H9 (cell line): ENCODE data around the gene PSMB3. TPM values are rescaled to one million over a fixed set of nuclear protein-coding genes. Genes with fewer than 3 reads are reported as not detected.
A peak's percentile ranks its signal among the peaks of the same experiment; 100 is the strongest.

Experiments
- DNase-seq: peaks from one replicate; pipeline ENCODE4 v3.0.0-alpha.2; 2017
- H2AFZ ChIP-seq: one replicate; pipeline ENCODE4 v1.6.1; 2013; ENCODE audit warnings: mild to moderate bottlenecking, low read length, control low read depth, moderate library complexity
- H2AK5ac ChIP-seq: 2 replicates; pipeline ENCODE4 v1.6.1; 2013; ENCODE audit warnings: low read length, control low read depth, mixed read lengths; ENCODE audit not compliant: insufficient read length
- H2BK120ac ChIP-seq: one replicate; pipeline ENCODE4 v1.6.1; 2013; ENCODE audit warnings: low read depth, mild to moderate bottlenecking, low read length, control low read depth, inconsistent platforms; ENCODE audit not compliant: poor library complexity, severe bottlenecking
- H2BK12ac ChIP-seq: 2 replicates; pipeline ENCODE4 v1.6.1; 2013; ENCODE audit warnings: low read length, control low read depth, mixed read lengths, low read depth; ENCODE audit not compliant: insufficient read length
- H2BK15ac ChIP-seq: 2 replicates; pipeline ENCODE4 v1.6.1; 2013; ENCODE audit warnings: low read depth, low read length, control low read depth
- H2BK20ac ChIP-seq: one replicate; pipeline ENCODE4 v1.6.1; 2013; ENCODE audit warnings: low read depth, mild to moderate bottlenecking, low read length, control low read depth, inconsistent platforms; ENCODE audit not compliant: poor library complexity, severe bottlenecking
- H2BK5ac ChIP-seq: 2 replicates; pipeline ENCODE4 v1.6.1; 2013; ENCODE audit warnings: low read length, control low read depth, mixed read lengths; ENCODE audit not compliant: insufficient read length
- H3K14ac ChIP-seq: 2 replicates; pipeline ENCODE4 v1.6.1; 2013; ENCODE audit warnings: low read length, control low read depth; ENCODE audit not compliant: insufficient read depth
- H3K18ac ChIP-seq: 2 replicates; pipeline ENCODE4 v1.6.1; 2013; ENCODE audit warnings: low read depth, mild to moderate bottlenecking, mixed read lengths, low read length, control low read depth; ENCODE audit not compliant: insufficient read length
- H3K23ac ChIP-seq: 2 replicates; pipeline ENCODE4 v1.6.1; 2013; ENCODE audit warnings: low read length, control low read depth, mixed read lengths, low read depth; ENCODE audit not compliant: insufficient read length
- H3K23me2 ChIP-seq: 2 replicates; pipeline ENCODE4 v1.6.1; 2013; ENCODE audit warnings: low read depth, mild to moderate bottlenecking, mixed read lengths, low read length, control low read depth; ENCODE audit not compliant: insufficient read length, poor library complexity, severe bottlenecking
- H3K27ac ChIP-seq: 2 replicates; pipeline ENCODE4 v1.5.1; 2013; ENCODE audit warnings: low read length, control low read depth, mixed read lengths, low read depth; ENCODE audit not compliant: insufficient read length
- H3K27me3 ChIP-seq: 2 replicates; pipeline ENCODE4 v1.6.1; 2013; ENCODE audit warnings: low read length, control low read depth, inconsistent platforms; ENCODE audit not compliant: insufficient read depth
- H3K4ac ChIP-seq: 2 replicates; pipeline ENCODE4 v1.6.1; 2013; ENCODE audit warnings: low read depth, mild to moderate bottlenecking, control low read depth, inconsistent platforms, low read length, moderate library complexity
- H3K4me1 ChIP-seq: 2 replicates; pipeline ENCODE4 v1.6.1; 2013; ENCODE audit warnings: low read length, control low read depth, inconsistent platforms; ENCODE audit not compliant: insufficient read depth
- H3K4me2 ChIP-seq: 2 replicates; pipeline ENCODE4 v1.6.1; 2013; ENCODE audit warnings: low read length, control low read depth, mixed read lengths; ENCODE audit not compliant: insufficient read length, insufficient read depth
- H3K56ac ChIP-seq: 2 replicates; pipeline ENCODE4 v1.6.1; 2013; ENCODE audit warnings: low read depth, mild to moderate bottlenecking, mixed read lengths, low read length, control low read depth; ENCODE audit not compliant: insufficient read length
- H3K79me1 ChIP-seq: 2 replicates; pipeline ENCODE4 v1.6.1; 2013; ENCODE audit warnings: low read depth, mild to moderate bottlenecking, moderate library complexity, low read length, control low read depth, inconsistent platforms; ENCODE audit not compliant: insufficient read depth, poor library complexity, severe bottlenecking
- H3K79me2 ChIP-seq: 2 replicates; pipeline ENCODE4 v1.6.1; 2013; ENCODE audit warnings: low read length, control low read depth, inconsistent platforms; ENCODE audit not compliant: insufficient read depth
- H3K9ac ChIP-seq: 2 replicates; pipeline ENCODE4 v1.6.1; 2013; ENCODE audit warnings: low read length, control low read depth, mixed read lengths; ENCODE audit not compliant: insufficient read length; ENCODE audit errors: extremely low read depth
- H3K9me3 ChIP-seq: one replicate; pipeline ENCODE4 v1.6.1; 2013; ENCODE audit warnings: low read depth, low read length, inconsistent platforms; ENCODE audit not compliant: control insufficient read depth
- H3T11ph ChIP-seq: one replicate; pipeline ENCODE4 v1.6.1; 2013; ENCODE audit warnings: mild to moderate bottlenecking, low read length, control low read depth, inconsistent platforms
- H4K20me1 ChIP-seq: one replicate; pipeline ENCODE4 v1.6.1; 2013; ENCODE audit not compliant: control insufficient read depth, insufficient read length, insufficient read depth
- H4K5ac ChIP-seq: 2 replicates; pipeline ENCODE4 v1.6.1; 2013; ENCODE audit warnings: low read depth, mild to moderate bottlenecking, mixed read lengths, low read length, control low read depth; ENCODE audit not compliant: insufficient read length
- H4K8ac ChIP-seq: replicated peaks from 2 replicates; pipeline ENCODE4 v1.6.1; 2013; ENCODE audit warnings: low read length, control low read depth, mixed read lengths, low read depth; ENCODE audit not compliant: insufficient read length
- H4K91ac ChIP-seq: 2 replicates; pipeline ENCODE4 v1.6.1; 2013; ENCODE audit warnings: low read depth, mild to moderate bottlenecking, moderate library complexity, mixed read lengths, low read length, control low read depth; ENCODE audit not compliant: insufficient read length
- H3K27ac Mint-ChIP-seq, 3 experiments: 2 replicates in 2 of 3; 3 replicates in 1 of 3; pipeline ENCODE4 v1.8.0; 2020 to 2021; ENCODE audit warnings: mixed read lengths in 3 of 3, mild to moderate bottlenecking in 1 of 3, moderate library complexity in 1 of 3
- H3K27me3 Mint-ChIP-seq: 2 replicates; pipeline ENCODE4 v1.8.0; 2021; ENCODE audit warnings: low read depth, mild to moderate bottlenecking, moderate library complexity, mixed read lengths
- H3K36me3 Mint-ChIP-seq, 3 experiments: 2 replicates in 2 of 3; 3 replicates in 1 of 3; pipeline ENCODE4 v1.8.0; 2020 to 2021; ENCODE audit warnings: low read depth in 3 of 3, mixed read lengths in 3 of 3; ENCODE audit not compliant: insufficient read depth in 1 of 3
- H3K4me1 Mint-ChIP-seq, 2 experiments: 2 replicates each; pipeline ENCODE4 v1.8.0; 2020; ENCODE audit warnings: mixed read lengths in 2 of 2
- H3K4me3 Mint-ChIP-seq, 2 experiments: 2 replicates in 1 of 2; 3 replicates in 1 of 2; pipeline ENCODE4 v1.8.0; 2020 to 2021; ENCODE audit warnings: mild to moderate bottlenecking in 2 of 2, mixed read lengths in 2 of 2, moderate library complexity in 1 of 2
- H3K9me3 Mint-ChIP-seq, 2 experiments: 2 replicates in 1 of 2; 3 replicates in 1 of 2; pipeline ENCODE4 v1.8.0; 2020; ENCODE audit warnings: mild to moderate bottlenecking in 2 of 2, mixed read lengths in 2 of 2, moderate library complexity in 1 of 2
- WGBS: extraction: QIAGEN DNeasy Blood & Tissue Kit; methylation state at CpG from one replicate; pipeline ENCODE4 v1.1.7; 2013; ENCODE audit warnings: missing lambda C conversion rate, low lambda C conversion rate, mixed read lengths; ENCODE audit not compliant: insufficient read length; ENCODE audit errors: extremely low coverage; 5-methylcytosine and 5-hydroxymethylcytosine counted together
- total RNA-seq: library from RNA; stranded (reverse); gene quantifications from 2 replicates; pipeline ENCODE4 v1.2.1, GENCODE V29; 2021
- TF ChIP-seq, protein P1 (sequence below): fragments of 200-600 bp; sonication (generic); conservative IDR thresholded peaks from 3 replicates; pipeline ENCODE4 v1.8.0; 2021; ENCODE audit warnings: antibody characterized with exemption, mild to moderate bottlenecking

The PSMB3 gene
- total RNA-seq, 1 experiment from 2014 or later, result 242 TPM

DNA sequence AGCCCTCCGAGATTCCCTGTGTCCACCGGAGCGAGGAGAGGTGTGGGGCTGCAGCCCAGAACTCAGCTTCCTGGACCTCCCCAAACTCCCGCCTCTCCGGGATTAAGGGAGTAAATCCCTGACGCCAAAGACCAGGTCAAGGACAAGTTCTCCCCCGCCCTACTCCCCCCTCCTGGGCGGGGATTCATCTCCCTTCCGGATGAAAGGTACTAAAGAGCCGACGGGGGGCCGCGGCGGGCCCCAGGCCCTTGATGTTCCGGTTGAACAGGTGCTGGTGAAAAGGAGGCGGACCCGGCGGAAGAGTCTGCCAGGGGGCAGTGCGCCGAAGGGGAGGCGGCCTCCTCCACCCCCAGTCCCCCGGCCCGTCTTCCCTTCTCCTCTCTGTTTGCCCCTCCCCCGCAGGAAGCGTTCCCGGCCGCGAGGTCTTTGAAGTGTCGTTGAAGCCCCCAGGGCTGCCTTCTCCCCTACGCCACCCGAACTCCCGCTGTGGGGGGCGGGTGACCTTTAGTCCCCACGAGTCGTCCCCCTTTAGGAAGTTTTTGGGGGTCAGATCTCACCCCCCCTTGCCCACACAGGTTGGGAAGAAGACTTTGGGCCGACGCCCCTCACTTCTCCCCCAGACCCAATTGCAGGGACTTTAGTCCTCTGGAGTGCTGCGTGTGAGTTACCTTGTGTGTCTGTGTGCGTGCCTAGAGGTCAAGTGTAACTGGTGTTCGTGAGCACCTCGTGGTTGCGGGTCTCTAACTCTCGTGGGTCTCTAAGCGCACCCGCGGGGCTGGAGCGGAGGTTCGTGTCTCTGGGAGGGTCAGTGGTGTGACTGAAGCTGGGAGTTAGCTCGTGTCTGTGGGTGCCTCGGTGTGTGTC, 48.6 kb upstream of the PSMB3 start:
- H3K27me3 ChIP-seq, result peaks cover 64% of the 10 kb centered on the region
- peak; percentile 100 for DNase-seq
- no peak overlapping the region for H3K9ac ChIP-seq
- H2AK5ac ChIP-seq, result no peak overlapping the region
- Mint-ChIP-seq H3K27me3 (peaks cover 91% of the 10 kb centered on the region), H3K9me3 (peaks cover 0 to 3% of the 10 kb centered on the region in 2 experiments; a peak in 3 of 5 replicates), H3K4me3 (peak overlapping the region; percentile 64 to 82), H3K4me1 (peaks cover 46 to 55% of the 10 kb centered on the region in 2 experiments), H3K27ac (peak overlapping the region; percentile 28 to 82 (median 72); a peak in 3 of 7 replicates), H3K36me3 (no peaks in the 10 kb centered on the region; a peak in 2 of 7 replicates)
- H3K56ac ChIP-seq, result no peak overlapping the region
- H2BK120ac ChIP-seq, result no peak overlapping the region
- no peak overlapping the region for H3T11ph ChIP-seq
- H4K5ac ChIP-seq, result no peak overlapping the region
- H3K14ac ChIP-seq, result no peak overlapping the region; the same call in 1 of the 2 replicates
- no peak overlapping the region for H3K27ac ChIP-seq
- TF ChIP-seq, protein P1, sequence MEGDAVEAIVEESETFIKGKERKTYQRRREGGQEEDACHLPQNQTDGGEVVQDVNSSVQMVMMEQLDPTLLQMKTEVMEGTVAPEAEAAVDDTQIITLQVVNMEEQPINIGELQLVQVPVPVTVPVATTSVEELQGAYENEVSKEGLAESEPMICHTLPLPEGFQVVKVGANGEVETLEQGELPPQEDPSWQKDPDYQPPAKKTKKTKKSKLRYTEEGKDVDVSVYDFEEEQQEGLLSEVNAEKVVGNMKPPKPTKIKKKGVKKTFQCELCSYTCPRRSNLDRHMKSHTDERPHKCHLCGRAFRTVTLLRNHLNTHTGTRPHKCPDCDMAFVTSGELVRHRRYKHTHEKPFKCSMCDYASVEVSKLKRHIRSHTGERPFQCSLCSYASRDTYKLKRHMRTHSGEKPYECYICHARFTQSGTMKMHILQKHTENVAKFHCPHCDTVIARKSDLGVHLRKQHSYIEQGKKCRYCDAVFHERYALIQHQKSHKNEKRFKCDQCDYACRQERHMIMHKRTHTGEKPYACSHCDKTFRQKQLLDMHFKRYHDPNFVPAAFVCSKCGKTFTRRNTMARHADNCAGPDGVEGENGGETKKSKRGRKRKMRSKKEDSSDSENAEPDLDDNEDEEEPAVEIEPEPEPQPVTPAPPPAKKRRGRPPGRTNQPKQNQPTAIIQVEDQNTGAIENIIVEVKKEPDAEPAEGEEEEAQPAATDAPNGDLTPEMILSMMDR, result no peak
- H3K4me2 ChIP-seq, result peak overlapping the region; percentile 63
- no peak overlapping the region for H3K4ac ChIP-seq
- H3K4me1 ChIP-seq, result peaks cover 5% of the 10 kb centered on the region; the same call in 1 of the 2 replicates
- no peaks in the 10 kb centered on the region for H3K9me3 ChIP-seq
- no peak overlapping the region for H2BK12ac ChIP-seq
- H4K8ac ChIP-seq, result no peak overlapping the region
- no CpG with 5 or more reads among the region's 50 CpGs for WGBS
- no peak overlapping the region for H2BK5ac ChIP-seq
- no peaks in the 10 kb centered on the region for H4K20me1 ChIP-seq
- H3K79me1 ChIP-seq, result no peaks in the 10 kb centered on the region
- no peak overlapping the region for H2BK15ac ChIP-seq
- H2BK20ac ChIP-seq, result no peak overlapping the region
- peaks cover 25% of the 10 kb centered on the region for H3K23me2 ChIP-seq
- no peak overlapping the region for H3K23ac ChIP-seq
- no peak overlapping the region for H2AFZ ChIP-seq
- H3K18ac ChIP-seq, result peak overlapping the region; percentile 22
- H4K91ac ChIP-seq, result no peak overlapping the region
- H3K79me2 ChIP-seq, result no peaks in the 10 kb centered on the region
